Progenitor cell of endocrine pancreas (in vitro differentiated cells): Measurements from ENCODE around the gene PTH2R. TPM values are rescaled to one million over a fixed set of nuclear protein-coding genes. Genes with fewer than 3 reads are reported as not detected.
A peak's percentile ranks its signal among the peaks of the same experiment; 100 is the strongest.
"Not testable (repeated sequence)": the region's sequence is repeated elsewhere in the genome, so short reads cannot be mapped to it uniquely, and the experiment has no call there.

Experiments
- DNase-seq: peaks from one replicate; pipeline ENCODE4 v3.0.0; 2021; ENCODE audit warnings: low spot score; ENCODE audit not compliant: unreplicated experiment
- H3K27ac Mint-ChIP-seq: 2 replicates; pipeline ENCODE4 v1.8.0; 2021; ENCODE audit warnings: mild to moderate bottlenecking, moderate library complexity, mixed read lengths
- H3K27me3 Mint-ChIP-seq: 2 replicates; pipeline ENCODE4 v1.8.0; 2021; ENCODE audit warnings: mixed read lengths
- H3K36me3 Mint-ChIP-seq: 2 replicates; pipeline ENCODE4 v1.8.0; 2022; ENCODE audit warnings: mixed read lengths; ENCODE audit not compliant: insufficient read depth
- H3K4me1 Mint-ChIP-seq: 2 replicates; pipeline ENCODE4 v1.8.0; 2021; ENCODE audit warnings: low read depth, mixed read lengths
- H3K4me3 Mint-ChIP-seq: 2 replicates; pipeline ENCODE4 v1.8.0; 2021; ENCODE audit warnings: low read depth, mild to moderate bottlenecking, moderate library complexity, mixed read lengths
- H3K9me3 Mint-ChIP-seq: 2 replicates; pipeline ENCODE4 v1.8.0; 2021; ENCODE audit warnings: low read depth, mixed read lengths
- CTCF ChIP-seq: fragments of 200-600 bp; sonication (generic); IDR thresholded peaks from one replicate; pipeline ENCODE4 v1.5.0; 2021; ENCODE audit warnings: antibody characterized with exemption, mild to moderate bottlenecking; ENCODE audit not compliant: unreplicated experiment
- total RNA-seq: library from RNA; stranded (reverse); gene quantifications from 2 replicates; pipeline ENCODE4 v1.2.1, GENCODE V29; 2021

PTH2R gene
- total RNA-seq, 1 donor from 2014 or later, result 3.5 TPM

GRCh38 chr2:208379192-208379591, 27.4 kb upstream of the PTH2R start:
- no peak overlapping the region for H3K4me3 Mint-ChIP-seq
- no peaks in the 10 kb centered on the region for H3K36me3 Mint-ChIP-seq
- peaks cover 3% of the 10 kb centered on the region for H3K27me3 Mint-ChIP-seq
- no peak overlapping the region for H3K27ac Mint-ChIP-seq
- TF ChIP-seq CTCF, result no peak
- no peaks in the 10 kb centered on the region for H3K4me1 Mint-ChIP-seq
- peaks cover 3% of the 10 kb centered on the region for H3K9me3 Mint-ChIP-seq
- DNase-seq, result no peak

DNA sequence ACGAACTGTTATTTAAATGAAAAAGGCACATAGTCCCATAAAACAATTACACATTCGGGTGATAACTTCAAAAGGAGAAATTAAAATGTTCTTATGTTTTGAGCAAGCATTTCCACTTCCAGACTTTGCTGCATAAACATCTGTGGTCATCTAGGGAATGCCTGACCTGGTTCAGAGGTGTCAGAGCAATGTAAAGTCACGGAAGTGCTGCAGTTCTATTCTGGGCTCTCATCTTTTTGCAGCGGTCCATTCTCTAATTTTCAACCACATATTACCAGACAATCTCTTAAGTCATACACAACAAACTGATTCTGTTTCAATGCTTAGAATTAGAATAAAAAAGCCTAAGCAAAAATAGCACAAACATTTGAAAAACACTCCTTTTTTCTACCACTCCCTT, 22.0 kb upstream of the PTH2R start:
- no peak overlapping the region for H3K4me3 Mint-ChIP-seq
- peaks cover 3% of the 10 kb centered on the region for H3K9me3 Mint-ChIP-seq
- no peaks in the 10 kb centered on the region for H3K4me1 Mint-ChIP-seq

DNA sequence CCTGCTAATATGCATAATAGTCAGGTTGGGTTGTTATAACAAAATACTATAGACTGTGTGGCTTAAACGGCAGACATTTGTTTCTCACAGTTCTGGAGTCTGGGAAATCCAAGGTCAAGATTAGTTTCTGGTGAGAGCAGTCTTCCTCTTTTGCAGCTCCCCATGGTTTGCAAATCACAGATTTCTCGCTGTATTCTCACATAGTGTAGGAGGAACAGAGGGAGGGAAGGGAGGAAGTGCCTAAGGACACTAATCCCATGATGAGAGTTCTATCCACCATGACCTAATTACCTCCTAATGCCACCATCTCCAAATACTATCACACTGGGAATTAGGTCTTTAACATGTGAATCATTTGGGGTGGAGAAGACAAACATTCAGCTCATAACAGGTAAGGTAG, 20.1 kb upstream of the PTH2R start:
- H3K4me1 Mint-ChIP-seq, result no peaks in the 10 kb centered on the region
- peaks cover 3% of the 10 kb centered on the region for H3K27me3 Mint-ChIP-seq
- H3K9me3 Mint-ChIP-seq, result peaks cover 6% of the 10 kb centered on the region
- no peak overlapping the region for H3K27ac Mint-ChIP-seq
- no peak for TF ChIP-seq CTCF
- H3K4me3 Mint-ChIP-seq, result no peak overlapping the region
- H3K36me3 Mint-ChIP-seq, result no peaks in the 10 kb centered on the region
- DNase-seq, result no peak

More for the DNA sequence above, 22.0 kb upstream of the PTH2R start:
- Mint-ChIP-seq H3K27me3 (peaks cover 3% of the 10 kb centered on the region), H3K27ac (no peak overlapping the region), H3K36me3 (no peaks in the 10 kb centered on the region)
- no peak for TF ChIP-seq CTCF
- DNase-seq, result no peak

DNA sequence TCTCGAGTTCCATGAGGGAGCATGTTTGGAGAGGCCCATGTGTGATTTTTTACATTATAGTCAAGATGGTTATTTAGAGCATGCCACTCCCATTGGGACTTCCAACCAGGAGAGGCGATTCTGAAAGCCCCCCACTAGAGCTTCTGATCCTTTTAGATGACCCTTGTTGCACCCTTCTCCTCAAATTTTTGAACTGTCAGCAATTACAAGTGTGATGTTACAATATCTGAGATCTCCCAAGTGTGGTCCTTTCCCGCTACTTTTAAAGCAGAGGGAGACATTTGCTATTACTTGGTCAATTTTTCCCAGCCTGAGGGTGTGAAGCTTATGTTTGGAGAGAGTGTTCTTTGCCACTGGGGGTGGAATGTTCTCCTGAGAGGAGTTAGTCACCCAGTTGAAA, 16.7 kb upstream of the PTH2R start:
- TF ChIP-seq CTCF, result no peak
- no peak overlapping the region for H3K4me3 Mint-ChIP-seq
- no peaks in the 10 kb centered on the region for H3K4me1 Mint-ChIP-seq
- H3K27me3 Mint-ChIP-seq, result no peaks in the 10 kb centered on the region
- no peak for DNase-seq
- H3K9me3 Mint-ChIP-seq, result peaks cover 14% of the 10 kb centered on the region
- no peaks in the 10 kb centered on the region for H3K36me3 Mint-ChIP-seq
- no peak overlapping the region for H3K27ac Mint-ChIP-seq

DNA sequence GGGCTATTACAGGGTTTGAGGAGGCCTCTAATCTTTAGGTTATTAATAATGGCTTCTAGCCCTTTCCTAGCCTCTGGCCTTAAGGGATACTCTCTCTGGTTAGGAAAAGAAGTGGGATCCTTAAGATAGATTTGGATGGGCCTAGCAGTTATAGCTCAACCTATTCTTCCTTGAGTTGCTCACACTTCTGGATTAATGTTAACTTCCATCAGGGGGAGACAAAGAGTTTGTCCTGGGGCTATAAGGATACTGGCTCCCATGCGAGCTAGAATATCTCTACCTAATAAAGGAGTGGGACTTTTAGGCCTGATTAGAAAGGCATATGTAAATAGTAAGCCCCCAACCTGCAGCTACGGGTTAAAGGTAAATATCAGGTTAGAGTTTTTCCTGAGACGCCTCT, 14.3 kb upstream of the PTH2R start:
- H3K4me1 Mint-ChIP-seq, result no peaks in the 10 kb centered on the region
- H3K4me3 Mint-ChIP-seq, result no peak overlapping the region
- peaks cover 20% of the 10 kb centered on the region for H3K9me3 Mint-ChIP-seq
- H3K36me3 Mint-ChIP-seq, result peaks cover 2% of the 10 kb centered on the region
- no peak overlapping the region for H3K27ac Mint-ChIP-seq
- no peaks in the 10 kb centered on the region for H3K27me3 Mint-ChIP-seq
- DNase-seq, result no peak
- TF ChIP-seq CTCF, result peak; percentile 11

DNA sequence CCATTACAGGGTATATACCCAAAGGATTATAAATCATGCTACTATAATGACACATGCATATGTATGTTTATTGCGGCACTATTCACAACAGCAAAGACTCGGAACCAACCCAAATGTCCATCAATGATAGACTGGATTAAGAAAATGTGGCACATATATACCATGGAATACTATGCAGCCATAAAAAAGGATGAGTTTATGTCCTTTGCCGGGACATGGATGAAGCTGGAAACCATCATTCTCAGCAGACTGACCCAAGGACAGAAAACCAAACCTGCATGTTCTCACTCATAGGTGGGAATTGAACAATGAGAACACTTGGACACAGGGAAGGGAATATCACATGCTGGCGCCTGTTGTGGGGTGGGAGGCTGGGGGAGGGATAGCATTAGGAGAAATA, 9.8 kb upstream of the PTH2R start:
- H3K36me3 Mint-ChIP-seq, H3K4me3 Mint-ChIP-seq, DNase-seq, H3K27ac Mint-ChIP-seq, H3K27me3 Mint-ChIP-seq, H3K4me1 Mint-ChIP-seq: not testable (repeated sequence)
- peaks cover 14% of the 10 kb centered on the region for H3K9me3 Mint-ChIP-seq
